A549 (cell line): ENCODE results near the gene PEA15.

Experiments used
- CEBPB ChIP-seq, 2 experiments: fragments of >200 bp in 1 of 2; sonication (Bioruptor Twin) in 1 of 2; formaldehyde crosslinking in 1 of 2; IDR thresholded peaks; 2 replicates each; pipeline ENCODE4 v1.6.1; 2012 to 2016
- EHMT2 ChIP-seq: fragments of 200-600 bp; sonication (generic); IDR thresholded peaks from 2 replicates; pipeline ENCODE4 v1.6.1; 2016; ENCODE audit warnings: antibody characterized with exemption, low read depth, mild to moderate bottlenecking, moderate library complexity
- EP300 ChIP-seq, 2 experiments: fragments of >200 bp; sonication (Bioruptor Twin); formaldehyde crosslinking; IDR thresholded peaks; 2 replicates in 1 of 2; 3 replicates in 1 of 2; pipeline ENCODE4 v1.6.1; 2016 to 2017
- HEYL ChIP-seq: fragments of 250-450 bp; sonication (Bioruptor Pico); IDR thresholded peaks from 2 replicates; pipeline ENCODE4 v1.8.0; 2021; ENCODE audit warnings: mild to moderate bottlenecking, moderate library complexity
- POLR2A ChIP-seq: IDR thresholded peaks from 2 replicates; pipeline ENCODE4 v1.6.1; 2012; ENCODE audit warnings: mild to moderate bottlenecking, low read length
- POLR2AphosphoS2 ChIP-seq: conservative IDR thresholded peaks from 2 replicates; pipeline ENCODE4 v1.6.1; 2012; ENCODE audit warnings: low read length, improper control_type of control experiment, inconsistent platforms
- RAD21 ChIP-seq, 2 experiments: fragments of >200 bp in 1 of 2; sonication (Bioruptor Twin) in 1 of 2; formaldehyde crosslinking in 1 of 2; IDR thresholded peaks in 1 of 2; conservative IDR thresholded peaks in 1 of 2; 2 replicates in 1 of 2; 3 replicates in 1 of 2; pipeline ENCODE4 v1.6.1; 2012 to 2018; ENCODE audit warnings: inconsistent platforms in 1 of 2
- RCOR1 ChIP-seq: fragments of 150-350 bp; IDR thresholded peaks from 2 replicates; pipeline ENCODE4 v1.6.1; 2014; ENCODE audit warnings: antibody characterized with exemption, low read length, low read depth
- RFX5 ChIP-seq: fragments of 450-650 bp; IDR thresholded peaks from 2 replicates; pipeline ENCODE4 v1.7.1; 2014; ENCODE audit warnings: antibody characterized with exemption, mild to moderate bottlenecking, moderate library complexity
- SMC3 ChIP-seq: fragments of >200 bp; sonication (Bioruptor Twin); formaldehyde crosslinking; IDR thresholded peaks from 3 replicates; pipeline ENCODE4 v1.6.1; 2018; ENCODE audit warnings: inconsistent platforms
- TF ChIP-seq, protein P1 (sequence below): fragments of >200 bp; sonication (Bioruptor Twin); formaldehyde crosslinking; IDR thresholded peaks from 3 replicates; pipeline ENCODE4 v1.5.1; 2016
- TF ChIP-seq, protein P2 (sequence below): fragments of 200-600 bp; sonication (generic); IDR thresholded peaks from 2 replicates; pipeline ENCODE4 v1.6.1; 2016; ENCODE audit warnings: antibody characterized with exemption, mild to moderate bottlenecking, moderate library complexity
- TF ChIP-seq, protein P3 (sequence below): fragments of 450-650 bp; IDR thresholded peaks from 2 replicates; pipeline ENCODE4 v1.6.1; 2014; ENCODE audit warnings: antibody characterized with exemption

DNA sequence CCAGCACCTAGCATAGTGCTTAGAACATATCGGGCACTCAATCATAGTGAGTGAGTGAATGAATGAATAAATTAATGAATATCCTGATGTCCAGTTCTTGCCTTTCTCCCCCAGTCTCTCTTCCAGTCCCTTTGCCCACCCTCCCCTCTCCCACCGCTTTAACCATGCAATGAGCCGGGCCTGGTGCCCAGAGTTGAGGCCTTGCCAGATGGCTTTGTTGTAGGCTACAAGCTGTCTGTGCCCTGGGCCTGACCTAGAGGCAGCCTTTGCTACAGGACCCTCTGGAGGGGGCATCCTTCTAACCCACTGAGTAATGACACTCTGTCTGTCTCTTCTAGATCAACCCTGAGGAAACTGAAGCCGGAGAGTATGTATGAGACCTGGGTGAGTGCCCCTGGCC is 8.0 kb upstream of the PEA15 start:
- TF ChIP-seq, protein P1, sequence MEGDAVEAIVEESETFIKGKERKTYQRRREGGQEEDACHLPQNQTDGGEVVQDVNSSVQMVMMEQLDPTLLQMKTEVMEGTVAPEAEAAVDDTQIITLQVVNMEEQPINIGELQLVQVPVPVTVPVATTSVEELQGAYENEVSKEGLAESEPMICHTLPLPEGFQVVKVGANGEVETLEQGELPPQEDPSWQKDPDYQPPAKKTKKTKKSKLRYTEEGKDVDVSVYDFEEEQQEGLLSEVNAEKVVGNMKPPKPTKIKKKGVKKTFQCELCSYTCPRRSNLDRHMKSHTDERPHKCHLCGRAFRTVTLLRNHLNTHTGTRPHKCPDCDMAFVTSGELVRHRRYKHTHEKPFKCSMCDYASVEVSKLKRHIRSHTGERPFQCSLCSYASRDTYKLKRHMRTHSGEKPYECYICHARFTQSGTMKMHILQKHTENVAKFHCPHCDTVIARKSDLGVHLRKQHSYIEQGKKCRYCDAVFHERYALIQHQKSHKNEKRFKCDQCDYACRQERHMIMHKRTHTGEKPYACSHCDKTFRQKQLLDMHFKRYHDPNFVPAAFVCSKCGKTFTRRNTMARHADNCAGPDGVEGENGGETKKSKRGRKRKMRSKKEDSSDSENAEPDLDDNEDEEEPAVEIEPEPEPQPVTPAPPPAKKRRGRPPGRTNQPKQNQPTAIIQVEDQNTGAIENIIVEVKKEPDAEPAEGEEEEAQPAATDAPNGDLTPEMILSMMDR, result no peak
- TF ChIP-seq EP300 (IDR thresholded peaks at IDR 0.05) (no peak), RCOR1 (no peak), POLR2A (no peak), RAD21 (conservative IDR thresholded peaks at IDR 0.05 in 1 of 2, IDR thresholded peaks at IDR 0.05 in 1 of 2) (no peak), RFX5 (no peak), HEYL (CRISPR knock-in tag) (no peak), SMC3 (no peak), EHMT2 (no peak), CEBPB (IDR thresholded peaks at IDR 0.05) (no peak), POLR2AphosphoS2 (no peak)
- TF ChIP-seq, protein P2, sequence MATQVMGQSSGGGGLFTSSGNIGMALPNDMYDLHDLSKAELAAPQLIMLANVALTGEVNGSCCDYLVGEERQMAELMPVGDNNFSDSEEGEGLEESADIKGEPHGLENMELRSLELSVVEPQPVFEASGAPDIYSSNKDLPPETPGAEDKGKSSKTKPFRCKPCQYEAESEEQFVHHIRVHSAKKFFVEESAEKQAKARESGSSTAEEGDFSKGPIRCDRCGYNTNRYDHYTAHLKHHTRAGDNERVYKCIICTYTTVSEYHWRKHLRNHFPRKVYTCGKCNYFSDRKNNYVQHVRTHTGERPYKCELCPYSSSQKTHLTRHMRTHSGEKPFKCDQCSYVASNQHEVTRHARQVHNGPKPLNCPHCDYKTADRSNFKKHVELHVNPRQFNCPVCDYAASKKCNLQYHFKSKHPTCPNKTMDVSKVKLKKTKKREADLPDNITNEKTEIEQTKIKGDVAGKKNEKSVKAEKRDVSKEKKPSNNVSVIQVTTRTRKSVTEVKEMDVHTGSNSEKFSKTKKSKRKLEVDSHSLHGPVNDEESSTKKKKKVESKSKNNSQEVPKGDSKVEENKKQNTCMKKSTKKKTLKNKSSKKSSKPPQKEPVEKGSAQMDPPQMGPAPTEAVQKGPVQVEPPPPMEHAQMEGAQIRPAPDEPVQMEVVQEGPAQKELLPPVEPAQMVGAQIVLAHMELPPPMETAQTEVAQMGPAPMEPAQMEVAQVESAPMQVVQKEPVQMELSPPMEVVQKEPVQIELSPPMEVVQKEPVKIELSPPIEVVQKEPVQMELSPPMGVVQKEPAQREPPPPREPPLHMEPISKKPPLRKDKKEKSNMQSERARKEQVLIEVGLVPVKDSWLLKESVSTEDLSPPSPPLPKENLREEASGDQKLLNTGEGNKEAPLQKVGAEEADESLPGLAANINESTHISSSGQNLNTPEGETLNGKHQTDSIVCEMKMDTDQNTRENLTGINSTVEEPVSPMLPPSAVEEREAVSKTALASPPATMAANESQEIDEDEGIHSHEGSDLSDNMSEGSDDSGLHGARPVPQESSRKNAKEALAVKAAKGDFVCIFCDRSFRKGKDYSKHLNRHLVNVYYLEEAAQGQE, result no peak
- TF ChIP-seq, protein P3, sequence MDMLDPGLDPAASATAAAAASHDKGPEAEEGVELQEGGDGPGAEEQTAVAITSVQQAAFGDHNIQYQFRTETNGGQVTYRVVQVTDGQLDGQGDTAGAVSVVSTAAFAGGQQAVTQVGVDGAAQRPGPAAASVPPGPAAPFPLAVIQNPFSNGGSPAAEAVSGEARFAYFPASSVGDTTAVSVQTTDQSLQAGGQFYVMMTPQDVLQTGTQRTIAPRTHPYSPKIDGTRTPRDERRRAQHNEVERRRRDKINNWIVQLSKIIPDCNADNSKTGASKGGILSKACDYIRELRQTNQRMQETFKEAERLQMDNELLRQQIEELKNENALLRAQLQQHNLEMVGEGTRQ, result no peak
